Pancreas (tissue), 10 donors: ENCODE data around the gene NIM1K. TPM values are rescaled to one million over a fixed set of nuclear protein-coding genes. Genes with fewer than 3 reads are reported as not detected.

Experiments
- ATAC-seq, 4 donors: fragments of 200-7000 bp; cut with Tn5 transposase; one replicate each; pipeline versions ENCODE4 v1.8.0 to v1.9.1; 2020; ENCODE audit warnings: mild to moderate bottlenecking in 4 of 4, moderate library complexity in 4 of 4
- DNase-seq, 6 donors: peaks; one replicate each; pipeline ENCODE4 v3.0.0-alpha.2; 2020
- FAIRE-seq: peaks from 2 replicates; lab custom pipeline; 2012; peaks lifted over from hg19 to GRCh38; lab: Jason Lieb, UNC
- H3K27ac ChIP-seq, 4 donors: fragments of 200-600 bp; sonication (generic); 1 replicate in 3 of 4; 2 replicates in 1 of 4; pipeline versions ENCODE4 v1.5.0 to v1.8.0; 2020
- H3K27me3 ChIP-seq, 4 donors: fragments of 200-600 bp; one replicate each; pipeline ENCODE4 v1.8.0; 2021
- H3K36me3 ChIP-seq, 3 donors: fragments of 200-600 bp; sonication (generic) in 1 of 3; one replicate each; pipeline versions ENCODE4 v1.5.0 to v1.8.0; 2020 to 2021
- H3K4me1 ChIP-seq, 3 donors: fragments of 200-600 bp; one replicate each; pipeline ENCODE4 v1.8.0; 2021
- H3K4me3 ChIP-seq, 4 donors: fragments of 200-600 bp; sonication (generic) in 2 of 4; one replicate each; pipeline versions ENCODE4 v1.5.0 to v1.8.0; 2020 to 2021
- H3K9me3 ChIP-seq, 4 donors: fragments of 200-600 bp; one replicate each; pipeline ENCODE4 v1.8.0; 2021
- WGBS, 2 donors: extraction: QIAGEN DNeasy Blood & Tissue Kit; methylation state at CpG; one replicate each; pipeline ENCODE4 v1.1.7; 2013; 5-methylcytosine and 5-hydroxymethylcytosine counted together
- intact Hi-C, 3 donors: fragments of 100-400 bp; cut with DNase I; formaldehyde crosslinking; loops; one replicate each; pipeline versions ENCODE4 v1.11.1 to v1.14.2; 2022
- polyA plus RNA-seq, 2 donors: library from polyadenylated mRNA; stranded (reverse); fragments of 200-250 nt; gene quantifications; one replicate each; pipeline ENCODE4 v1.2.3, GENCODE V29; 2013
- total RNA-seq, 6 donors: library from RNA; stranded (reverse); fragmentation: NEBNext Ultra II Directional in 4 of 6; extraction: Animal tissue kit (Norgen Biotek cat#: 25700) in 4 of 6; gene quantifications; one replicate each; pipeline versions ENCODE4 v1.2.1 to v1.2.4, GENCODE V29; 2021 to 2023
- TF ChIP-seq, protein P1 (sequence below), 4 donors: fragments of 200-600 bp; sonication (generic) in 3 of 4; IDR thresholded peaks; one replicate each; pipeline versions ENCODE4 v1.5.0 to v1.8.0; 2021; ENCODE audit warnings: antibody characterized with exemption in 4 of 4
- donor health status: healthy with polysubstance abuse.
- donor health status: DM: no; HTN: no; CAD: no; lungs with moderate emphysema.
- donor health status: DM: no; HTN: no; CAD: no.
- donor health status: control.
- donor health status: control.
- donor health status: Bipolar disorder and iron deficiency.
- donor health status: DM: yes; HTN: yes; CAD: no.
- donor health status: DM: no; HTN: no; CAD: no.
- donor health status: DM: no; HTN: no; CAD: no.
- donor health status: DM: yes; HTN: yes; CAD: no.

The NIM1K gene
- total and polyA plus RNA-seq, 8 donors = 0.06 to 0.77 (median 0.31) TPM; not detected in 2

DNA sequence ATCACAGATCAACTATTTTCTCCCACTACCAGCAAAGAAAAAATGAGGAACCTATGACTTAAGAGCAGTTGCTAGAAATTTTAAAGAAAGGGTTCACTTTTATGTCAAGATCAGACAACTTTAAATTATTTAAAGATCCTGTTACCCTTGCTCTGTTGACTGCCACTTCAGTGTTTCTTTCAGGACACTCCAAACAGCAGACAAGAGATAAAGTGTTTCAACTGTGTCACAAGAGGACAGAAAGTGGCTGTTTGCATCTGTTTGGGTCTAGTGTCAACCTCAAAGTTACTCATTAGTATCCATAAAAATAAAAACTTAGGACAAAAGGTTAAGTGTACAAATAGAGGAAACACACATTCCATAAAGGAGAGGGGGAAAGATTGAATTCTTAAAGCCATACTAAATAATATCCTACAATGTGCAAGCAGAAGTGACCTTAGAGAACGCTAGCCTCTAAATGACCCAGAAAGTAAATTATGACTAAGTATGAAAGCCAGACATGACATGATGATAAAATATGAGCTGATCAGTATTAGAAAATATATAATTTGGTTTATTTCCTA is 96.3 kb downstream of the NIM1K start:
- FAIRE-seq = no peak
- intact Hi-C loops = no loop called here
- Histone ChIP-seq H3K4me3 (no peak overlapping the region), H3K4me1 (no peaks in the 10 kb centered on the region), H3K36me3 (peaks cover 0 to 17% (median 10%) of the 10 kb centered on the region in 3 donors), H3K27me3 (no peaks in the 10 kb centered on the region), H3K27ac (no peak overlapping the region), H3K9me3 (no peaks in the 10 kb centered on the region)
- DNase-seq = no peak
- TF ChIP-seq, protein P1, sequence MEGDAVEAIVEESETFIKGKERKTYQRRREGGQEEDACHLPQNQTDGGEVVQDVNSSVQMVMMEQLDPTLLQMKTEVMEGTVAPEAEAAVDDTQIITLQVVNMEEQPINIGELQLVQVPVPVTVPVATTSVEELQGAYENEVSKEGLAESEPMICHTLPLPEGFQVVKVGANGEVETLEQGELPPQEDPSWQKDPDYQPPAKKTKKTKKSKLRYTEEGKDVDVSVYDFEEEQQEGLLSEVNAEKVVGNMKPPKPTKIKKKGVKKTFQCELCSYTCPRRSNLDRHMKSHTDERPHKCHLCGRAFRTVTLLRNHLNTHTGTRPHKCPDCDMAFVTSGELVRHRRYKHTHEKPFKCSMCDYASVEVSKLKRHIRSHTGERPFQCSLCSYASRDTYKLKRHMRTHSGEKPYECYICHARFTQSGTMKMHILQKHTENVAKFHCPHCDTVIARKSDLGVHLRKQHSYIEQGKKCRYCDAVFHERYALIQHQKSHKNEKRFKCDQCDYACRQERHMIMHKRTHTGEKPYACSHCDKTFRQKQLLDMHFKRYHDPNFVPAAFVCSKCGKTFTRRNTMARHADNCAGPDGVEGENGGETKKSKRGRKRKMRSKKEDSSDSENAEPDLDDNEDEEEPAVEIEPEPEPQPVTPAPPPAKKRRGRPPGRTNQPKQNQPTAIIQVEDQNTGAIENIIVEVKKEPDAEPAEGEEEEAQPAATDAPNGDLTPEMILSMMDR (IDR thresholded peaks at IDR 0.05) = no peak
- WGBS, 2 donors = 92% methylated on average over 1 of the region's 1 CpG
- no peak for ATAC-seq

- no peak overlapping the region for H3K4me3 ChIP-seq
- no peaks in the 10 kb centered on the region for H3K4me1 ChIP-seq
- FAIRE-seq = no peak
- TF ChIP-seq, protein P1 (IDR thresholded peaks at IDR 0.05) = no peak
- DNase-seq = no peak
- no peaks in the 10 kb centered on the region for H3K27me3 ChIP-seq
- intact Hi-C loops = no loop called here
- peaks cover 0 to 37% (median 10%) of the 10 kb centered on the region in 3 donors for H3K36me3 ChIP-seq
- no peak for ATAC-seq
- WGBS, 2 donors = 81 to 86% methylated on average over 2 of the region's 2 CpGs
- no peaks in the 10 kb centered on the region for H3K9me3 ChIP-seq
- no peak overlapping the region for H3K27ac ChIP-seq
These were observed 98.7 kb downstream of the NIM1K start for GRCh38 chr5:43290726-43291125.

GRCh38 chr5:43294226-43294625 is 102.2 kb downstream of the NIM1K start:
- Histone ChIP-seq H3K9me3 (no peaks in the 10 kb centered on the region), H3K27ac (no peak overlapping the region), H3K27me3 (no peaks in the 10 kb centered on the region), H3K36me3 (peaks cover 0 to 64% (median 22%) of the 10 kb centered on the region in 3 donors), H3K4me1 (no peaks in the 10 kb centered on the region), H3K4me3 (no peak overlapping the region)
- FAIRE-seq (no peak), DNase-seq (no peak), ATAC-seq (no peak)
- TF ChIP-seq, protein P1 (IDR thresholded peaks at IDR 0.05) = no peak
- intact Hi-C loops = no loop called here

DNA sequence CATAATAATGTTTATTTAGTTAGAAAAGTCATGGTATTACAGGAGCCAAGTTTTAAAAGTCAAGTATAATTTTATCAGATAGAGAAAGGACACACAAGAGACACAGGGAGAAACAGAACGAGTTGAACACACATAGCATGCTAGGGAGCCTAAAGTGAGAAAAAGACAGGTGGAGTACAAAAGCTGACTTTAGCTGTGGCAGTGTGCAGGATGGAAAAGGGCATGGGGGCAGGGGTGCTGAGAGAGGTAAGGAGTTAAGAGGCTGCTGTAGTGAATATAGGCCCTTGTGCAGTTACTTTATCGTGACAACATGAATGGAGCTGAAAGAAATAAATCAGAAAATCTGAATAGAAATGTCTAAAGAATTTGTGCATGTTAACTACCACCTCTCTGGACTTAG is 103.2 kb downstream of the NIM1K start:
- Histone ChIP-seq H3K27ac (no peak overlapping the region), H3K4me3 (no peak overlapping the region), H3K36me3 (peaks cover 0 to 64% (median 22%) of the 10 kb centered on the region in 3 donors), H3K9me3 (no peaks in the 10 kb centered on the region), H3K4me1 (no peaks in the 10 kb centered on the region), H3K27me3 (no peaks in the 10 kb centered on the region)
- ATAC-seq (no peak), DNase-seq (no peak), FAIRE-seq (no peak)
- WGBS, 2 donors = 69 to 79% methylated on average over 2 of the region's 2 CpGs
- intact Hi-C loops = no loop called here
- TF ChIP-seq, protein P1 (IDR thresholded peaks at IDR 0.05) = no peak

DNA sequence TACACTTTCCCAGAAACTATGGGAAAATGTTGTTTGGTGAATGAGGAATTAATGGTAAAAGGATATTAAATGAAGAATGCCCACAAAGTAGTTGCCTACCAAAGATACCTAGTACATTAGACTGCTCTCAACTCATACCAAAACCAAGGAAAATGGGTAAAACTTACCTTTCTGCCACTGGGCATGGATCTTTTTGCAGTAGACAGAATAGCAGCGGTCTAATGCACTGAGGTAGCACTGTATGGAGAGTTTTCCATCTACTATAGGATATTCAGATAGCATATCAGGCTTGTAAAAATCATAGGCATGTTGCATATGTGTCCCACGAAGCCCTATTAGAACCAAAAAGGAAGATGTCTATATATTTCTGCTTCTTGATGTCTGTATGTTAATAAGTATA is 104.8 kb downstream of the NIM1K start:
- no peaks in the 10 kb centered on the region for H3K4me1 ChIP-seq
- no peaks in the 10 kb centered on the region for H3K27me3 ChIP-seq
- no peak for ATAC-seq
- H3K27ac ChIP-seq = no peak overlapping the region
- no peak overlapping the region for H3K4me3 ChIP-seq
- no peak for FAIRE-seq
- TF ChIP-seq, protein P1 (IDR thresholded peaks at IDR 0.05) = no peak
- intact Hi-C loops = no loop called here
- no peak for DNase-seq
- H3K36me3 ChIP-seq = peaks cover 0 to 64% (median 22%) of the 10 kb centered on the region in 3 donors
- no peaks in the 10 kb centered on the region for H3K9me3 ChIP-seq
- WGBS, 2 donors = 94 to 98% methylated on average over 2 of the region's 2 CpGs
